Inferior parietal cortex (tissue), 1 donor: Measurements from ENCODE around the gene MX1.
"Not testable (repeated sequence)": the region's sequence is repeated elsewhere in the genome, so short reads cannot be mapped to it uniquely, and the experiment has no call there.

Experiments used
- DNase-seq: peaks from one replicate; pipeline ENCODE4 v3.0.0-alpha.2; 2016; ENCODE audit errors: extremely low spot score

MX1 gene

DNA sequence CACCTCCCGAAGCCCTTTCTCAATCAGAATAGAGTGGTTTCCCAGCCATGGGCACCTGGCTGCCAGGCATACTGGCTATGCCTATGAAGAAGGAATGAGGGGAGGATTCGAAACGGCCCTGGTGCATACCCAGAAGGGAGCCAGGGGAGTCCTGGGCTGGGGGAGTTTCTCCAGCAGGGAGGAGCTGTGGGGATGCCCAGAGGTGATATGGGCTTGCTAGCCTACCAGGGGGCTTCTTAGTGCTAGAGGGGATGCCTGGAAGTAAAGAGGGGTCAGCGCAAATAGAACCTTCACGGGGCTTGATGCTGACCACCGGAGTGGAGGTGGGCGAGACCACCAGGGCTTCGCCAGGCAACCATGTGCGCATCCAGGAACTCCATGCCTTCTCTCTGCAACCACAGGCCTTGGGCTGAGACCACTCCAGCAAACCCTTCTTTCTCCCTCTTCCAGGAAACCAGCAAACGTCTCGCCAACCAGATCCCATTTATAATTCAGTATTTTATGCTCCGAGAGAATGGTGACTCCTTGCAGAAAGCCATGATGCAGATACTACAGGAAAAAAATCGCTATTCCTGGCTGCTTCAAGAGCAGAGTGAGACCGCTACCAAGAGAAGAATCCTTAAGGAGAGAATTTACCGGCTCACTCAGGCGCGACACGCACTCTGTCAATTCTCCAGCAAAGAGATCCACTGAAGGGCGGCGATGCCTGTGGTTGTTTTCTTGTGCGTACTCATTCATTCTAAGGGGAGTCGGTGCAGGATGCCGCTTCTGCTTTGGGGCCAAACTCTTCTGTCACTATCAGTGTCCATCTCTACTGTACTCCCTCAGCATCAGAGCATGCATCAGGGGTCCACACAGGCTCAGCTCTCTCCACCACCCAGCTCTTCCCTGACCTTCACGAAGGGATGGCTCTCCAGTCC is 18.2 kb upstream of the MX1 start:
- no peak for DNase-seq

DNA sequence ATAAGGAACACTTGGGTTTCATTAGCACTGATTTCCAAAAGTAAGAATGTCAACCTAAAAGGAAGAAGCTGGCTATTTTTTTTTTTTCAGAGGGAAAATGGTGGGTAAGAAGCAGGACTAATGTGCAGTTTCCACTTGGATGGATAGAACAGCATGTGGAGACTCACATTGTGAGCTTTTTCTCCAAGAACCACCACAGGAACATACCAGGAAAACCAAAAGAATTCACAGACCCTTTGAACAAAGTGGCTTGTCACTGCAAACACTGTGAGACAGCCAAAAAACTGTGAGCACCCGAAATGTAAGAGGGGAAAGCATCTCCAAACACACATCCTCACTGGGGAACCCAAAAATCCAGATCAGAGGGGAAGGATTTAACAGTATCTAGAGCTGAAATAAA is 15.7 kb upstream of the MX1 start:
- DNase-seq, result no peak

DNA sequence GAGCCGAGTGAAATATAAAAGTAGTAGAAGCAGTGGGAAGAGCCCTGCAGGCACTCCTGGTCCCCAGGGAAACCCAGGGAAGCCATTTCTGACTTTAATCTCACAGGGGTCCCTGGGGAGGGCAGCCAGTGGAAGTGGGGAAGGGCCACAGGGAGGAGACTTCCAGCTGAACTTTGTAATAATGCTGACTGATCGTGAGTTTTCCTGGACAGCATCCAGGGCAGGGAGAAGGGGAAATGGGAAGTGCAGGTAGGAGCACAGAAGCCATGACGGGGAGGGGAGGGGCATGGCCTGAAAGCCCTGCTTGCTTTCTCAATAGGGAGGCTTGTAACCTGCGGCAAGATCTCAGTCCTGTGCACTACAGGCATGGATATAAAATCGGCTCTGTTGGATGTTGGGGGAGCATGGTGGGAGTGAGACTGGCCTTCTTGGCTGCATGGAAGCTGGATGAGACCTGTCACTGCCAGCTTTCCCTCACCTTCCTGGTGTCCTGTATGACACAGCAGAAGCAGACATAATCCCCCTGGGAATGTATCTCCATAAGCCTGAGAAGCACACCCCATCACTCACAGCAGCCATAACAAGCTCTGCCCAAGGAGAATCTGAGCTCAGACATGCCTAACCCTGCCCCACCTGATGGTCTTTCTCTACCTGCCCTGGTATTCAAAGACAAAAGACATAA is 15.1 kb upstream of the MX1 start:
- DNase-seq, result no peak

DNA sequence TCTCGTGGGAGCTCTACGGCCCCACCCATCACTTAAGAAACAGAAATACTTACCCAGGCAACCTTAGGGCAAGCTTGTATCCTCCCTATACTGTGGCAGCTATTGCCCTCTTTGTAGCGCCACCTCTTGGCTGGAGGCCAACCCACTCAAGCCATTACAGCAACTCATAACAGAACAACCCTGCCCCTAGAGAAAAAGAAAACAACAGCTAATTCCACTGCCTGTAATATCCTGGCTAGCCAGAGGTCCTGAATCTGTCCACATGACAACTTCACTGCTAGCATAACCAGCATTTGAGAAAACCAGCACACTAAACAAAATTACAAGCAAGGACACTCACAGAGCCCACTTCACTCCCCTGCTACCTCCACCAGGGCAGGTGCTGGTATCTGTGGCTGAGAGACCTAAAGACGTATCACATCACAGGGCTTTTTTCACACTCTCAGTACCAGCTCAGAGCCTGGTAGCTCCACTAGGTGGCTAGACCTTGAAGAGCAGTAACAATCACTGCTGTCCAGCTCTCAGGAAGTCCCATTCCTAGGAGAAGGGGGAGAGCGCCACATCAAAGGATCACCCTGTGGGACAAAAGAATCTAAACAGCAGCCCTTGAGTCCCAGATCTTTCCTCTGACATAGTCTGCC is 14.5 kb upstream of the MX1 start:
- DNase-seq, result no peak

DNA sequence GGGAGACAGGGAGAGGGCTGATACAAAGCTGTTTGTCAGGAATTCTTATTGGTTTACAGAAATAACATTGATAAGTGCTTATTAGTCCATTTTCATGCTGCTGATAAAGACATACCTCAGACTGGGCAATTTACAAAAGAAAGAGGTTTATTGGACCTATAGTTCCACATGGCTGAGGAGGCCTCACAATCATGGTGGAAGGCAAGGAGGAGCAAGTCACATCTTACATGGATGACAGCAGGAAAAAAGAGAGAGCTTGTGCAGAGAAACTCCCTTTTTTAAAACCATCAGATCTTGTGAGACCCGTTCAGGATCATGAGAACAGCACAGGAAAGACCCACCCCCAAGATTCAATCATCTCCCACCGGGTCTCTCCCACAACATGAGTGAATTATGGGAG is 8.5 kb upstream of the MX1 start:
- DNase-seq, result not testable (repeated sequence)

DNA sequence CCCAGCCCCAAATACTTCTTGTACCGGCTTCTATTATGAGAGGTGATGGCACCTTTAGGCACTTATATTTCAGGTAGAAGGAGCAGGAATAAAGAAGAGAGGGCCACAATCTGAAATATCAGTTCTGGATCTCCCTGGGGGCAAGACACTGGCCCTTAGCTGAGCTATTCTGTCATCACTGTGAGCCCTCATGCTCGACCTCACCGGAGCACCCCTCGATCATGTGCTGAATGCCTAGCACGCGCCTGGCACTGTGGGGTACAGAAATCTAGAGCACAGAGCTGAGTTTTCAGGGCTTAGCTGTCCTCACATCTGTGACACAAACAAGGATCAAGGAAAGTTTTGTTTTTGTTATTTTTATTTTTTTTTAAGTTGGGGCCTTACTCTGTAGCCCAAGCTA is 7.6 kb upstream of the MX1 start:
- DNase-seq, result no peak

DNA sequence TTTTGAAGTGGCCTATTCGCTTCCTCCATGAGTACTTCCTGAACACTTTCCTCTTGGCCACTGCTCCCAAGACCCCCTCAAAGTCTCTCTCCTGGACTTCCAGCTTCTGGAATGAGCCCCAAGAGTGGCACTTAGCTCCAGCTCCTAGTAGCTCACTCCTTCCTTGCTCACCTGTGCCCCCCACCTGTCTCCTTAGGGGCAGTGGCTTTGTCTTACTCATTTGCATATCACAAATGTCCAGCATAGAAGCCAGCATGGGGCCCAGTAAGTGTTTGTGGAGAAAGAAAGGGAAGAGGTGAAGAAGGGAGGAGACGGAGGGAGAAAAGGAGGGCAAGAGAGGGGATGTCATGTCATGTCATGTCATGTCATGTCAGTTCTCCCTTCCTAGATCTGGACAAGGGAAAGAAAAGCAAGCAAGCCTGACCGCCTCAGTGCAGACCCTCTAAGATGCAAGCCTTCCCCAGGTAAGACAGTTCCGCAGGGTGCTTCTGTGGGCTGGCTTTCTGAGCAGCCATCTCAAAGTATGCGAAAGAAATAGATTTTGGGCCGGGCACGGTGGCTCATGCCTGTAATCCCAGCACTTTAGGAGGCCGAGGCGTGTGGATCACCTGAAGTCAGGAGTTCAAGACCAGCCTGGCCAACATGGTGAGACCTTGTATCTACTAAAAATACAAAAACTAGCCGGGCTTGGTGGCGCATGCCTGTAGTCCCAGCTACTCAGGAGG is 6.9 kb upstream of the MX1 start:
- no peak for DNase-seq

DNA sequence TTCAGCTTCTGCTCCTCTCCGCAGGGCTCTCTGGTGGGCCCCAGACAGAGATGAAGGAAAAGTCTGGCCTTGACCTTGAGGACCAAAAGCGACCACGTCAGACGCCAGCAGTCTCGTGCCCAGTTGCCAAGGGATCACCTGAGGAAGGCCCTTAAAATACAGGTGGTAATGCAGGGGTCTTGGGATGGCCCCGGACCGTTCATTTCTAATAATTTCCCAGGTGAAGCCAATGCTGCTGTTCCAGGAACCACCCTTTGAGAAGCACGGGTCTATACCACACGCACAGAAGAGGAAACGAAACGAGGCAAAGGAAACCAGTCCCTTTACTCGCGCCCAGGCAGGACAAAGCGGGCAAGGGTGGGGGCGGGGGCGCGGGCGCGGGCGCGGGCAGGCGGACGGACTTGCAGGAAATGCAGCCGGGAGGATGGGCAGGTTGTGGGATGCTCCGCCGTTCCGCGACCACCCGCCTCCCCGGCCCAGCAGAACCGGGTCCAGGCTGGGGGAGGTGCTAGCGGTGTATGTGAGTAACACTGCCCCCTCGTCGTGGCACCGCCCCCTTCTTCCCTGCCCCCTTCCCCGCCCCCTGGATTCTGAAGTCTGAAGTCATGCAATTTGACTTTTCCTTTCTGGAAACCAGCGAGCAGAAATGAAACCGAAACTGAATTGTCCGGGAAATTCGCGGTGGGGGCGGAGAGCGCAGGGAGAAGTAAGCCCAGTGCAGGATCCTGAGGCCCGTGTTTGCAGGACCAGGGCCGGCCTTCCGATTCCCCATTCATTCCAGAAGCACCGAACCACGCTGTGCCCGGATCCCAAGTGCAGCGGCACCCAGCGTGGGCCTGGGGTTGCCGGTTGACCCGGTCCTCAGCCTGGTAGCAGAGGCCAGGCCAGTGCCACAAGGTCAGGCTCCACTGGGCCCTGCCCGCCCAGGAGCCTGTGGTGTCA is 5.8 kb upstream of the MX1 start:
- DNase-seq, result peak; percentile 58

DNA sequence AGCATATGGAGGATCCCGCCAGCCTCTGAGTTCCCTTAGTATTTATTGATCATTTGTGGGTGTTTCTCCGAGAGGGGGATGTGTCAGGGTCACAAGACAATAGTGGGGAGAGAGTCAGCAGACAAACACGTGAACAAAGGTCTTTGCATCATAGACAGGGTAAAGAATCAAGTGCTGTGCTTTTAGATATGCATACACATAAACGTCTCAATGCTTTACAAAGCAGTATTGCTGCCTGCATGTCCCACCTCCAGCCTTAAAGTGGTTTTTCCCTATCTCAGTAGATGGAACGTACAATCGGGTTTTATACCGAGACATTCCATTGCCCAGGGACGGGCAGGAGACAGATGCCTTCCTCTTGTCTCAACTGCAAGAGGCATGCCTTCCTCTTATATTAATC is 5.0 kb upstream of the MX1 start:
- DNase-seq, result not testable (repeated sequence)

DNA sequence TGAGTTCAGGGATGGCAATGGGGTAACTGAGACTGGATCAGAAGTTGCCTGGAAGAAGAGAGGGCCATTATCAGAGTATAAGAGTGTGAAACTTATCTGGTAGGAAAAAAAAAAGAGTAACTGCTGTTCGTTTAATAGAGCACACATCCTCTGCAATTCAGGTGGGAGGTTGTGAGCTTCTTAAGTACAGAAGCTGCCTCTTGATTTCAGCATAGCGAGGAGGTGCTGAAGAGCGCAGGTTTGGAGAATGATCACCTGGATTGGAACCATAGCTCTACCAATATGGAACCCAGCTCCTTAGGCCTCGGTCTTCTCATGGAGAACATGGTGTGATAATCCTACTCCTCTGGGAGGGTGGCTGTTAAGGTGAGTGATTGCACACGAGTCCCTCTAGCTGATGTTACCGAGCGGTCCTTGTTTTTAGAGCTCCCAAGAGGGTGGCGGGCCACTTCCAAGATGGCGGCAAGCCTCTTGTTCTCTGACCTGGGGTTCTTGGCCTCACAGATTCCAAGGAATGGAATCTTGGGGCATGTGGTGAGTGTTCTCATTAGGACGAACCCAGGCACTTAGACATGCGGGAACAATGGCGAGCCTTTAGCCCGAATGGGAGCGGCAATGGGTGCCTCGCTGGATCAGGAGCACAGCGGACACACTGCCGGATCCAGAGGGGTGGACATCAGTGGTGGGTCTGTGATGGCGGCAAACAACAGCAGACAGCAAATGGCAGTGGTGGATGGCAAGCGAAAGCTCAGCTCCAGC is 3.3 kb upstream of the MX1 start:
- DNase-seq, result no peak

DNA sequence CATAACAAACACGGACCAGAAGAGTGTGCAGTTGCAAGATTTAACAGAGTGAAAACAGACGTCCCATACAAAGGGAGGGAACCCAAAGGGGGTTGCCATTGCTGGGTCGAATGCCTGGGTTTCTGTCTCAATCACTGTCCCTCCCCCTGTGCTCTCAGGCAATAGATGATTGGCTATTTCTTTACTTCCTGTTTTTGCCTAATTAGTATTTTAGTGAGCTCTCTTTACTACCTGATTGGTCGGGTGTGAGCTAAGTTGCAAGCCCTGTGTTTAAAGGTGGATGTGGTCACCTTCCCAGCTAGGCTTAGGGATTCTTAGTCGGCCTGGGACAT is 2.8 kb upstream of the MX1 start:
- DNase-seq, result not testable (repeated sequence)

DNA sequence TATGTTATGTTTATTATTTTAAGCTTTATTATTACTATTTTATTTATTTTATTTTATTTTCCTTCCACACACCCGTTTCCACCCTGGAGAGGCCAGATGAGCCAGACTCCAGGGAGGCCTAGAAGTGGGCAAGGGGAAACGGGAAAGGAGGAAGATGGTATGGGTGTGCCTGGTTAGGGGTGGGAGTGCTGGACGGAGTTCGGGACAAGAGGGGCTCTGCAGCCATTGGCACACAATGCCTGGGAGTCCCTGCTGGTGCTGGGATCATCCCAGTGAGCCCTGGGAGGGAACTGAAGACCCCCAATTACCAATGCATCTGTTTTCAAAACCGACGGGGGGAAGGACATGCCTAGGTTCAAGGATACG is 468 bp upstream of the MX1 start:
- DNase-seq, result no peak

DNA sequence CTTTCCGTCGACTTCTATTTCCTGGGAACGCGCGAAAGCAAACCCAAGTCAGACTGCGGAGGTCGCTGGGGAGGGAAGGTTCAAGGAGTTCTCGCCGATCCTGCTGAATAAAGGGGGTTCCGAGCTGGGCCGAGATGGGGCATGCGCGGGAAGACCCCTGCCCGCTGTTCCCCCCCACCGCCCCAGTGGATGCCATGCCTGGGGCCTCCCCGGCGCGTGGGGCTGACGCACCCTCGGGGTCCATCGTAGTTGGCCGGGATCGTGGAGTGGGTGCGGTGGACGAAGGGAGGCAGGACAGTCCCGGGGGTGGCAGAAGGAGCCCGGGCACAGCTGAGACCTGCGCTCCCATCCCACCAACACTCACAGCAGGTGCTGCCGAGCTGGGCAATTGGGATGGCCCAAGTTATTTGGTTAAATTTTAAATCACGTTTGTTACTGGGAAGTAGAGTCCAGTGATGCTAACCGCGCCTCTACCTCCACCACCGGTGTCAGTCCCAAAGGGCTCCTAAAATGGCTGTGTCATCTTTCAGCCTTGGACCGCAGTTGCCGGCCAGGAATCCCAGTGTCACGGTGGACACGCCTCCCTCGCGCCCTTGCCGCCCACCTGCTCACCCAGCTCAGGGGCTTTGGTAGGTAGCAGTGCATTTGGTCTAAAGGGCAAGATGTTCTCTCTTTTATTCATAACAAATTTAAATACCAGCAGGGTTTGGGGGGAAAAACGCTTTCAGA is 801 bp downstream of the MX1 start:
- DNase-seq, result no peak

DNA sequence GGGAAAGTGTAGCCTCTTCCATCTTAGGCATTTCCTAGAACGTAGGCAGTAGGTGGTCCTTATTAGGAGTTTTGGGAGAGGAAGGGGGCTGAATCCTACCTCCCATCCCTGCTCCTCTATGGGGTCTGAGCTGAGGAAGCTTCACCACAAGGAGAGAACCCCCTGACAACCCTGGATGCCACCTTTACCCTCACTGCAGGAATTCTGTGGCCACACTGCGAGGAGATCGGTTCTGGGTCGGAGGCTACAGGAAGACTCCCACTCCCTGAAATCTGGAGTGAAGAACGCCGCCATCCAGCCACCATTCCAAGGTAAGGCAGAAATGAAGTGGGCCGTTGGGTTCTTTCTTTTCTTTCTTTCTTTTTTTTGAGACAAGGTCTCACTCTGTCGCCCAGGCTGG is 1.5 kb downstream of the MX1 start:
- no peak for DNase-seq

DNA sequence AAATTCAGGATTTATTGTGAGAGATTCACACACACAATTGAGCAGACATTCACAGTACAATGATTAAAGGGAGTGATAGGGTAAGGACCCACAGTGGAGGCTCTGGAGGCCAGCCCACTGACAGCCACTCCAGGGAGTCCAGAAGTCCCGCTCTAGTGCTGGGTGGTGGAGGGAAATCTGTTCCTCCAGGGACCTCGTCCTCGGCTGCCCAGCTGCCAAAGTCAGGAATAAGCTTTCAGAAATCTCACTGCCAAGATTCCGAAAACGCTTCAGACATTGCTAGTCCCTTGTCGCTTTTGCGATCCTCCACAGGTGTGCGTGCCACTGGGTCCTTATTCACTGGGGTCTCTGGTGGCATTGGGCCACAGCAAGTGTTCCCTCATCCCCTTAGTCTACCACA is 2.3 kb downstream of the MX1 start:
- no peak for DNase-seq

DNA sequence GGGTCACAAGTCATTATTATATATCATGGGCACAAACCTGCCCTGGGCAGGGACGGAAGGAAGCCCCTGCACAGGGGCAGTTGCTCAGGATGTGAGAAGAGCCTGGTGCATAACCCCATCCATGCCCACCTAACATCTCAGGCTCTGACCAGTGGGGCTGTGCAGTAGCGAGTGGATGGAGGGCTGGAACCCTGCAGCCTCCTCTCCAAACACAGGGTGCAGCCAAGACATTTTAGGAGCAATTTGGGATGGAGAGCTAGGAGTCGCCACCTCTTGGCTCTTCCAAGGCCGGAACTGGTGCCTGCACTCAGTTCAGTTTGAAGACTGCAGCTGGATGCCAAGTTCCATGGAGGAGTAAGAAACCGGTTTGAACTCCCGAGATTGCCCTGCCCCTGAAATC is 2.8 kb downstream of the MX1 start:
- DNase-seq, result no peak

DNA sequence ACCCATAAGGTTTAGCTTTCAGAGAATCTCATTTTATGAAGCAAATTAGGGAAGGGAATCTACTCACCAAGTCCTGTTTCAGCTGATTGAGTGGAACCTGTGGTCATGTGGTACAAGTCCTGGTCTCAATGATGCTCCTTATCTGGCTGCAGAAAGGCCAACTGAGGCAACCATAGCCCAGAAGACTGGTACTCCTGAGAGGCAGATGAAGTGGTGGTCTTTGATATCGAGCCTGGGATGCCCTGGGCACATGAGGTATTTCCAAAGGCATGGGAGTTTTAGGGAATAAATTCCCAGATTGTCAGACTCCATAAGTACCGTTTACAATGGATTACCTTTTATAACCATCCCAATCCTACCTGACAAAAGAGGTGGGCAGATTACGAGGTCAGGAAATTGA is 3.3 kb downstream of the MX1 start:
- no peak for DNase-seq

DNA sequence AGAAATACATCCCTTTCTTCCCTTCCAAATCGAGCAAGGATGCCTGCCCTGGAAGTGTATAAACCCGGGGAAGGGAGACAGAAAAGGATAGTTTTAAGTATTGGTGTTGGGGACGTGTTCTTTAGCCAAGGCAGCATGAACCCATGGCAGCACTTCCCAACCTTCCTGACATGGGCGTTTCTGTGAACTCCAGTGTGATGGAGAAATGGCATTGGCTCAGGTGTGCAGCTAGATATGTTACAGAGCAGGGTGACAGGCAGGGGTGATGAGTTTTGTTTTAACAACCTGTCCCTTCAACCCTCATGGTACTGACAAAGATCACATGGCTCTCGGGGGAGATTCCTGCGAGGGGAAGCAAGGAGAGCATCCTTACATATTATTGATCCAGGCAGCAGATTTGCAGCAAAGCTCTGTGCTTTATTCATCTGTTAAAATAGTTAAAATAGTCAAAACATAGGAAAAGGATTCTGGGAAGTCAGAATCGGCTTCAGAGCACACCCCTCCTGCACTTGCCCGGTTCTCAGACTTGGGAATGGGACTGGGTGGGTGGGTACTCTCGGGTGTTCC is 4.0 kb downstream of the MX1 start:
- no peak for DNase-seq

DNA sequence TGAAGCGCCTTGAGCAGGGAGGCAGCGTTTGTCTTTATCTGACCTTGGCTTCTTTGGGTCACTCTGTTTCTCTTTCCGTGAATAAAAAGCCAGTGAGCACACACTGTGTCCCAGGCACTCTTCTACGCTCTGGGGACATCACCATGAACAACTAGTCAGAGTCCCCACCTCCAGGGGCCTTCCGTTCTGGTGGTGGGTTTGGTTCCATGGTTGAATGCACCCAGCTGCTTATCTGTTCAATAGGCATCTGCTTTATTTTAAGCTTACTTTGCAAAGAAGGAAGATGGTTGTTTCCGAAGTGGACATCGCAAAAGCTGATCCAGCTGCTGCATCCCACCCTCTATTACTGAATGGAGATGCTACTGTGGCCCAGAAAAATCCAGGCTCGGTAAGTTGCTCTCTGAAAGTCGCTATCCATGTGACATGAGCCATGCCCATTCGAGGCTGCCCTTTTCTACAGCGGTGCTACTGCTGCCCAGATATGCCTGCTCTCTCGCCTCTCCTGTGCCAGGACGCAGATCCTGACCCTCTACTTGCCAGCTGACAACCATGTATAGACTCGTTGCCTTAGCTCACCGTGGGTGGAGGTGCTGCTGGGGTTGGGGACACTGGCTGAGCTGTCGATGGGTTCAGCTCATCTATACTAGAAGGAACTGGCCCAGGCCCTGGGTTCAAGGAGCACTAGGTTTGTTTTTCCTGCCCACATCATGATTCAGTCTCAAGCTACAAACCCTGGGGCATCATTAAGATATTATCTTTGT is 5.9 kb downstream of the MX1 start:
- no peak for DNase-seq
